HG02571 (cell line): ENCODE results near the gene PJA2.
"Not testable (repeated sequence)": the region's sequence is repeated elsewhere in the genome, so short reads cannot be mapped to it uniquely, and the experiment has no call there.

Experiments
- ATAC-seq: cut with Tn5 transposase; IDR thresholded peaks from one replicate; pipeline ENCODE4 v1.9.1; 2021; ENCODE audit warnings: mild to moderate bottlenecking, moderate library complexity; ENCODE audit not compliant: unreplicated experiment

PJA2 gene

DNA sequence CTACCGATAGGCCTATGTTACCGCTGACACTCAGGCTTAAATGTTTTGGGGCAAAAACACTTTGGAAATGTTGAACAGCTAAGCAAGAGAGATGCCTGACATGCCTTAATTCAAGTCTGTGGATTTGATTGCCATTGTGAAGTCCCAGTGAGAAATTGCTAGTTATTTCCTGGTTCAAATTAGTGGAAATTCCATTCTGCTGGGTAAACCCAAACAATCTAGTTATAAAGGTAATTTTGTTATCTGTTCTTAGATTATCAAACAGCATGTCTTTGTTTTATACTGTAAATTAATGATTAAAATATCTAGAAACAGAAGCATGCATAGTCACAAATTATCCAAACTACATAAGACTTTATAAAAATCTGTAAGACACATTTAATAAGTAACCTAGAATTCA lies 96.6 kb downstream of the PJA2 start:
- no peak for ATAC-seq

DNA sequence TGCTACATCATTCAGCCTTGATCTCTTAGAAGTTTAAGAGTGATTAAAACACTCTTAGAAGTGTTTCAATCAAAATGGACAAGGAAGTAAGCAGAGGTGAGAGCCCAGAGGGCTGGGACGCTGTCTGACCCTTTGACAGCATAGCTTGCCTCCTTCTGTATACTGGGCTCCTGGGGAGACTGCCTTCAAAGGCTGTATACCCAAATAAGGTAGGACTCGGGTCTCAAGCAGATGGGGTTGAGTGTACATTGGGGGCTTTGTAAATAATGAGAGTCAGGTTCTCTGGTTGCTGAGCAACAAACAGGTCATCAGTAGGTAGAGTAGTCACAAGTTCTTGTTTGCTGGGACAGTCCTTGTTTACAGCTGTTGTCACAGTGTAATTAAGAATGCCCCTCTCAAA lies 97.1 kb downstream of the PJA2 start:
- ATAC-seq = no peak

DNA sequence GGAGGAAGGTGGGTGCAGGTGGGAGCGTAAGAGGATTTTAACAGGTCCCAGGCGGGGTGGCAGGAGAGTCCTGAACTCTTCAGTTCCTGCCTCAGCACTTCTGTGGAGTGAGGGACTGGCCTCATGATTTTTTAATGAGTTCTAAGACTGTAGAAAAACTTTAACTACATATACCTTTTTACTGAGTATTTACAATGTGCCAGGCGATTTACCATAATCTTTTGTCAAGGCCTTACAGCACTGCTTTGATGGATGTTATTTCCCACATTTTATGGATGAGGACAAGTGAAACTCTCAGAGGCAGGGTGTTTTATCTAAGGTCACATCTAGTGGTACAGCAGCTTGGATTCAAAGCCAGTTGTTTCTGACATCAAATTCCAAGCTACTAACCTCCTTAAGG lies 99.5 kb downstream of the PJA2 start:
- ATAC-seq = no peak

DNA sequence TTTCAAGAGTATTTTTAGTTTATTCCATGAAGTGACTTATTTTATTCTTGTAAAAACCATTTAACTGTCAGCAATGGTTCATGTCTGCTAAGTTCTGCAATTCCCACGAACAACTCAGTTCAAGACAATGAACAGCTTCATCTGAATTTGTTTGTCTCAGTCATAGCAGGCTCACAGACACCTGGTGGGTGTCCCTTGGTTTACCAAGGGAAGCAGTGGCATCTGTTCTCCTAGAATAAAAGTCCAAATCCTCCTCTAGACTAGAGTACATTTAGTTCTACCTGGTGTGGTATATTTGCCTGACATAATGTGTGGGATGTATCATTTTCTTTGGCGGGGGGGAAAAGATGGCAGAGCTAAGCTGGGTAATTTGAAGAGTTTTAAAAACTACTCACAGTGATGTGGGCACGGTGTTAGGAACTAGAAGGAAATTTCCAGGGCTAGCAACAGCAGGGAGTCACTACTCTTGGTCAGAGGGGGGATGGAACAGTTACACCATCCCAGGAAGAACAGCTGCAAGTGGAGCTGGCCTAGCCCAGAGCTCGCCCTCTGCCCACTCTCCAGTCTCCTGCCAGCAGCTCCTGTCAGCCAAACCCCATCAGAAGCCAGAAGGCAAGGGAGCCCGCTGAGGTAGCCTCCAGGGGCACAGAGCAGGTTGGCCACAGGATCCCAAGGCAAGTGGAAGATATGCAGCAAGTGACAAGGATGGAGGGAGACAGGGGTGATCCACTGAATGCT lies 100.3 kb downstream of the PJA2 start:
- ATAC-seq = no peak

DNA sequence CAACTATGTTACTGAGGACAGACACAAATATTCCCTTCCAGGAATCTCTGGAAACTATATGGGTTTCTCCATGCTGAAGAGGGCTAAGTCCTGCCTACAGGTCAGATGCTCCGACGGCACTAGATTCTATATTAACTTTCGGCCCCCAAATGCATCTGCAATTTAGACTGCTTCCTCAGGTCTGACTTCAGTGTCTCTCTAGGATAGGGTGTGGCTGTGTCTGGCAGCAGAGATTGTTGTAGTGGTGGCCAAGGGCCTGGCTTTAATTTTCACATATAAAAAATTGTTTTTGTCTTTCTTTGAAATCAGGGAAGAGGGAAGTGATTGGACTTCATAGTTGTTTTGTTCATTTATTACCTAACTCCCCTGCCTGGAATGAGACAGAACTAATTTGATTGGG lies 101.8 kb downstream of the PJA2 start:
- no peak for ATAC-seq

DNA sequence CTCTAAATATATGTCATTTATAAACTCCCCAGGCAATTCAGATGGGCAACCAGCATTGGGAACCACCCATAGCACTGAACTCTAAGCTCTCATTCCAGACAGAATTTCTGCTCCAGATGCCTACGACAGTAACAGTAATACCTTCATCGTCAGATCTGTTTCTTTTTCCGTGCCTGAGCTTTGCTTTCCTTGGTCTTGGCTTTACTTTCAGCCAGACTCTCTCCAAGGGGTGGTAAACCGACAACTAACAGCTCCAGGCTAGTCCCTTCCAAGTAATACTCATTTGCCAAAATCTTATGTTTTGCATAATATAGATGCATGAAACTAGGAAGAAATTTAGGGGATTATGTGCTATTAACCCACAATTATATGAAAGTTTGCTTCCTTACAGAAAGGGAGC lies 102.3 kb downstream of the PJA2 start:
- ATAC-seq = no peak

DNA sequence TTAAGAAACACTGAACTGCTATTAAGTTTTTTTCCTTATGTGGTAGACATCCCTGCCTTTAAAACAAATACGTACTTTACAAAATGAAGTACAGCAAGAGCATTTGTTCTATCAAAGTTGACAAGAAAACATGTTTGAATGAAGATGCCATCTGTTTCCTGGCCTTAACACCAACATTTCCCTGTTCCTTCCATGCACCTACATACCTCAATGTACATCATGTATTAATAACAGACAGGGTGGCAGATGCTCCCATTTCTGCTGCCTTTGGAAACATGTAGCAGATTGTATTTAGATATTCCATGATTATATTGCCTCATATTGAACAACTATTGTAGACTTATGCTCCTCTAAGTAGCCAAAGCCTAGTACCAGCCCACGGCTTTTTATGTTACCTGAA lies 104.4 kb downstream of the PJA2 start:
- ATAC-seq = no peak

DNA sequence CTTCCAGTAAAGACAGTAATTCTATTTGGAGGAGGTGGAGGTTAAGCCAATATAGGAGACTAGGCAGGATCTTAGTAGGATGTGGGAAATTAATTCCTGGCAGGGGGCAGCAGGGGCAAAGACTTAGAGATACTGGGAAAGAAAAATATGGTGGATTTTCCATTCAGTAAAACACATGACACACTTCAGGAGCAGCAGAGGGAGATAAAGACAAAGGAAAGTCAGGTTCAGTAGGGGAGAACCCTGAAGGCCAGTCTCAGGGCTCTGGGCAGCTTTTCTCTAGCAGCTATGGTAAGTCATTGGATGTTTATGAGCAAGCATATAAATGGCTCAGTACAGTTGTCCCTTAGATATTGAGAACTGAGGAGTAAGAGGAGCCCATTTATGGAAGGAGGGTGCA lies 105.5 kb downstream of the PJA2 start:
- ATAC-seq = no peak

DNA sequence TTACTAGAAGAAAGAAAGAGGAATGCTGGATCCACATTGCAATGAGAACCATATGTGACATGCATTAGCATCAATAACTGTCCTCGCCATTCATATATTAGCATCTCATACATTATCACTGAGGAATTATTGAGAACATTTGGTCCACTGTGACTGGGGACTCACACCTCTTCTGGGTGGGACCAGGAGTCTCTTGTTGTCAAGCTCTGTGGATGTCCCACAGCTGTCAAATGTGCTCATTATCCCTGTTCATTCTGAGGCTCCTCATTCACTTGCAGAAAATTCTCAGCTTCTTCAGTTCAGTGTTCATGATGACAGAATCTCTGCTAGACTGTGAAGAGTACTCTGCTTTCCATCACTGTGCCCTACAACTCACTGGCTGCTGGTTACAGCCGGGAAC lies 109.4 kb downstream of the PJA2 start:
- ATAC-seq = no peak

DNA sequence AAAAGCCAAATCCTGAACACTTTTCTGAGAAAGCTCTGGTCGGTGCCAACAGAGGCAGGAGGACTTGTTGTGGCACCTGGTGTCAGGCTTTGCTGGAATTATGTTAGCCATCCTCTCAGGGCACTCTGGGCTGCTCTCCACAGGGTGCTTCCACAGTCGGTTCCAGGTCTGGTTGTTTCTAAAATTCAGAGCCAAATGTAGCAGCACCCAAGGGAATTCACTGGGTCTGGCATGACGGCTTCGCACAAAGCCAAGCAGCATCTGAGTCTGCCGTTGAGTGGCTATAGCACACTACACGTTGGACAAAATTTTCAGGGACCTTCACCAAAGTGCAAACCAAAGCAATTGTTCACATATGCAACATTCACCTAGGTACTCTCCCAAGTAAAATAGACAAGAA lies 110.2 kb downstream of the PJA2 start:
- ATAC-seq = no peak

DNA sequence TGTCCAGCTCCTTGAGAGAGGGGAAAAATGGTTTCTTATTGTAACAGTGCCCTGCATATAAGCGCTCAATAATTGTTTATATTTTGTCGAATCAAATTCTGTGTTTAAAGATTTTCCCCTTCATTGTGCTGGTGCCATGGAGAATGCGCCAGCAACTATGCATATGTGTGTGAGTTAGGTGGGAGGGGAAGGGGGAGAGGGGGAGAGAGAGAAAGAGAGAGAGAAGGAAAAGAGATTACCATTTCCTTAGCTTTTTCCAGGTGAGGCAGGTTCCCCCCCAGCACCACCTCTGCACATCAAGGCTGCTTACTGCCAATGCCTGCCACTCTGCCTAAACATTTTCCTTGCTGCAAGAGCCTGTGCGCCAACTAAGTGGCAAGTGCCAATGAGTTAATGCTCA lies 111.0 kb downstream of the PJA2 start:
- no peak for ATAC-seq

DNA sequence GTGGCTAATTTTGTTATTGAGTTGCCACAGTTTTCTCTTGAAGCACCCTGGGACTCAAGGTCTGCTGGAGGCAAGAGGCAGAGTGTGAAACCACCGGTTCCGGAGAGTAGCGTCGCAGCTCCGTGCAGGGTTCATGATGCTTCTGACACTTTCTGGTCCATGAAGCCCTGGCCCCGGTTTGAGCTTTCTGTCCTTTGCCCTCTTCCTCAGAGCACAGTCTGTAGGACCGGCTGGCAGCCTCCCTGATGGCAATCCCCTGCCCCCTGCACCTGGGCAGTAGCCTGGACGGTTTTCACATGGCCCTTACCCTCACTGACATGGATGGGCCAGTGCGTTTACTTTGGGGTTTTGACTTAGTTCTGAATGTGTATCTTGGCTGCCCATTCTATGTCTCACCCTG lies 111.9 kb downstream of the PJA2 start:
- ATAC-seq = no peak

DNA sequence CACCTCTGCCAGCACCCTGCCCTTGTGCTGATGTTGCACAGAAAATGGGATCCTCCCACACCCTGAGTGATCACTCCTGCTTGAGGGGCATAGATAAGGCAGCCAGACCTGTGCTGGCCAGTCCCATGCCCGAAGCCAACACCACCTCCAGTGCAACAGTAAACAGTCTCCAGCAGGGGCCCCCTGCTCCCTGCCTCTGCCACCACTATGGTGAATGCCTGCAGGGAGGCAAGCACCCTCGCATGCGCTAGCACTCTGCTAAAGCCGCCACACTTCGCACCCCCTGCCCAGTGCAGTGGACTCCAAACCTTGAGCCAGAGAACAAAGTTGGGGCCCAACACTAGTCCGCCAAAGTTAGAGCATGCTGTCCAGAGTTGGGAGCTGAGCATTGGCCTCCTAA lies 118.7 kb downstream of the PJA2 start:
- ATAC-seq = no peak

DNA sequence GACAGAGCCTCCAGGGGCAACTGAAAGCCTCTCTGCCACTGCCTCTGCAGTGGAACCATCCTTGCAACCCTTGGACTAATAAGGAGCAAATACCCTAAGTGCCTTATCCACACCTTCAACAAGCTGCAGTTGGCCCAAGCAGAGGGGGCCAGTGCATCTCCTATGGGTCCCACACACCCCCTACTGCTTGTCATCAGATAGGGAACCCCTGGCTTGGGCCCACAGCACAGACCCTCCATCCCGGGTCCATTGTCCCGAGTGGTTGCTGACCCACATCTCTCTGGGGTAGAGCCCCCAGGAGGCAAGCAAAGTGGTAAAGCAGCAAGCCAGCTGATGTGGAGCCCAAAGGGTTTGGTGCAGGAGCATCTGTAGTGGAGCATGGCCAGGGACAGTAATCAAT lies 119.5 kb downstream of the PJA2 start:
- no peak for ATAC-seq

DNA sequence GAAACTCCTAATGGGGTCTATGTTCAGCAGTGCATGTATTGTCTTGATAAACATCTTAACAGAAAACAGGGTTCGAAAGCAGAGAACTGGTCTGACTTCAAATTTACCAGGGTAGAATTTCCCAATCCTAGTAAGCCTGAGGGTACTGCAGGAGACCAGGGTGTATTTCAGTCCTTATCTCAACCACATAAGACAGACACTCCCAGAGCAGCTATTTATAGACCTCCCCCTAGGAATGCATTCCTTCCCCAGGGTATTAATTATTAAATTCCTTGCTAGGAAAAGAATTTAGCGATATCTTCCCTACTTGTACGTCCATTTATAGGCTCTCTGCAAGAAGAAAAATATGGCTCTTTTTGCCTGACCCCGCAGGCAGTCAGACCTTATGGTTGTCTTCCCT lies 123.1 kb downstream of the PJA2 start:
- not testable (repeated sequence) for ATAC-seq
